ENCODE measurements around the gene RHBDD3. TPM values are rescaled to one million over a fixed set of nuclear protein-coding genes. Genes with fewer than 3 reads are reported as not detected.

RHBDD3 gene
- total RNA-seq, 1 donor from 2014 or later = 29.7 TPM

DNA sequence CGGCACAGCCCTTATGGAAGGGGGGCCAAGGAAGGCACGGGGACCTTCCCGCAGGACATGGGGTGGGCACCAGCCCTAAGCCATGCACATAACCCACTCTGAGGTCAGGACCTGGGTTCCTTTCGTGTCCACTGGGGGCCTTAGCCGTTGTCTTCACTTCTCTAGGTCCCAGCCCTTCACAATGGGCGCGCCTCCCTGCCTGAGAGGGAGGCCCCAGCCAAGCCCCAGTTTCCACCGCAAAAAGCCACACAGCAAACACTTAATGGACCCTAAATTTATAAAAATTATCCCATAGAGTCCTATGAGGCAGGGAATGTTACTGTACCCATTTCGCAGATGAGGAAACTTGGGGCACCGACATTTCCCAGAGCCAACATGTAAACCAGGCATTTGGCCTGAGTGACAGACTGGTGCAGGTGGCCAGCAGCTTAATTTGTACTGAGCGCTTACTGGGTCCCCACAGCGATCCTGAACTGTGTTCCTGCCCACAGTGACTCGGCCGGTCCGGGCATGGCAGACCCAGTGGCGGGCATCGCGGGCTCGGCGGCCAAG is 39.9 kb upstream of the RHBDD3 start:
- intact Hi-C loops (cut with DNase I) = no loop called here
- TF ChIP-seq POLR2AphosphoS5 (IDR thresholded peaks at IDR 0.05; ENCODE audit: insufficient read depth in 1 of 2, low read depth in 1 of 2) (no peak), POLR2A (IDR thresholded peaks at IDR 0.05) (no peak), CTCF (IDR thresholded peaks at IDR 0.05) (no peak)
- peak overlapping the region; percentile 89 for H3K27ac ChIP-seq
- DNase-seq (ENCODE audit: extremely low spot score in 2 of 2) = no peak
- peaks cover 46% of the 10 kb centered on the region for H3K4me1 ChIP-seq
- no peaks in the 10 kb centered on the region for H3K9me3 ChIP-seq
- no peaks in the 10 kb centered on the region for H3K27me3 ChIP-seq
- peak overlapping the region; percentile 89 to 91 for H3K4me3 ChIP-seq
- H3K36me3 ChIP-seq = no peaks in the 10 kb centered on the region

DNA sequence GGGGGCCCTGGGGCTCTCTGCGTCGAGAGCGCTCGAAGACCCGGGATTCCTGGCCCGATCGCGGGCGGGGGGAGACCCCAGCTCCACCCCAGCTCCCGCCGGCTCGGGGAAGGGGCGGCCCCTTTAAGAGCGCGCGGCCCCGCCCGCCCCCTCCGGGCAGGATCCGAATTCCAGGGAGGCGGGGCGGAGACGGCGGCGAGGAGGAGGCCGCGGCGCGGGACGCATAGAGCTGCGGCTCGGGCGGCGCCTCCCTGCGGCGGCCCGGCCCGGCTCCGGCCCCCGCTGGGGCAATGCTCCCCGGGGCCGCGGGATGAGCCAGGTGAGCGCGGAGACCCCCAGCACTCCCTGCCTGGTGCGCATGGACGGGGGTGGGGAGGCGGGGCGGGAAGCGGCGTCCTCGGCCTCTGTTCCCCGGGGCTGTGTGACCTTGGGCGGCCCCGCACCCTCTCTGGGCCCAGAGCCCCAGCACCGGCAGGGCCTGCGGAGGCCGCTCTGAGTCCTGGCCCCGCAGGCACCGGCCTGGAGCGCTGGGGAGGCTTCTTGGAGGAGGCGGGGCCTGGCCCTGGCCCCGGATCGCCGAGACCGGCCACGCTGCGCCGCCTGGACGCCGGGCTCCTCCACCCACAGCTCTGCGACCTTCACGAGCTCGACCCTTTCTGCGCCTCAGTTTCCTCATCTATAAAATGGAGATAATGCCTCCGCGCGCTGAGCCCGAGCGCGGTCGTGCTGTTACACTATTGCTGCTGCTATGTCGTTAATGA is 39.2 kb upstream of the RHBDD3 start:
- peak in 1 of 2 donors; percentile 40 for TF ChIP-seq POLR2A (IDR thresholded peaks at IDR 0.05)
- TF ChIP-seq POLR2AphosphoS5 (IDR thresholded peaks at IDR 0.05; ENCODE audit: insufficient read depth in 1 of 2, low read depth in 1 of 2) = peak in 1 of 2 donors; percentile 4
- TF ChIP-seq CTCF (IDR thresholded peaks at IDR 0.05) = no peak
- peaks cover 46% of the 10 kb centered on the region for H3K4me1 ChIP-seq
- peak overlapping the region; percentile 89 for H3K27ac ChIP-seq

DNA sequence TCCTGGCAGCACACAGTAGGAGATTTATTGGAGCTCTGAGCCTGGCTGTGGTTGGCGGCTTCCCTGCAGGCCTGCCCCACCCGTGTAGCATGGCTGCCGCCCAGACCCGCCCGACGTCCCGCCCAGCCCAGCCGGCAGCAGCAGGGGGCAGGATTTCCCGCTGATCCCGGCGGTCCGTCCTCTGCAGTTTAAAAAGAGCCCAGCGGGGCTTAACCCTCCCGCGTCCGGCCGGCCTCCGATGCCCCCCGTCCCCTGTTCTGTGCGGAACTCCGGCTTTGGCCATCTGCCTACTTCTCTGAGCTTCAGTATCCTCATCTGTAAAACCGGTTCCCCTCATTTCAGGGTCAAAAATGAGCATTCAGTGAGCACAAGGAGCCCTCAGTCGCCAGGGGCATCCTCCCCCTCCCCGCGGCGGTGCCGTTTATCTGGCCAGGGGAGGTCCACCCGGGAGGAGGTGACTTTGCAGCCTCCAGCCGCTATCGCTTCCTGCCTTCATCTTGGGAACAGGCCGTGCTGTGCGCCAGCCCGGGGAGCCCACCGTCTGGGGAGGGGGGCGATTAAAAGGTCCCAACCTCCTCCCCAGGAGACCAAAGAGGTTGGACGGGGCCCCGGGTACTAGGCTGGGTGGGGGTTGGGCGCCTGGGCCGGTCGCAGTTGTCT is 38.5 kb upstream of the RHBDD3 start, which contains the start of gene GAS2L1:
TSS of gene GAS2L1 (plus strand) at position 476 of the 660 bp plus-strand sequence. CDS start 1,456 bp downstream, outside the sequence.
- TF ChIP-seq CTCF (IDR thresholded peaks at IDR 0.05) (peak; percentile 42 to 67 (median 60)), POLR2AphosphoS5 (IDR thresholded peaks at IDR 0.05; ENCODE audit: insufficient read depth in 1 of 2, low read depth in 1 of 2) (peak; percentile 37 to 63), POLR2A (IDR thresholded peaks at IDR 0.05) (no peak)
- H3K27ac ChIP-seq = peak within 1 kb of the TSS; percentile 89
- no peaks in the 10 kb centered on the region for H3K27me3 ChIP-seq
- H3K9me3 ChIP-seq = no peaks in the 10 kb centered on the region
- no peak for DNase-seq (ENCODE audit: extremely low spot score in 2 of 2)
- intact Hi-C loops (cut with DNase I) = no loop called here
- peaks cover 39% of the 10 kb centered on the region for H3K4me1 ChIP-seq
- peak within 1 kb of the TSS; percentile 89 to 91 for H3K4me3 ChIP-seq
- no peaks in the 10 kb centered on the region for H3K36me3 ChIP-seq

More for the DNA sequence above, 39.2 kb upstream of the RHBDD3 start:
- Histone ChIP-seq H3K9me3 (no peaks in the 10 kb centered on the region), H3K36me3 (no peaks in the 10 kb centered on the region), H3K27me3 (no peaks in the 10 kb centered on the region), H3K4me3 (peak overlapping the region; percentile 89 to 91)
- intact Hi-C loops (cut with DNase I) = no loop called here
- no peak for DNase-seq (ENCODE audit: extremely low spot score in 2 of 2)

DNA sequence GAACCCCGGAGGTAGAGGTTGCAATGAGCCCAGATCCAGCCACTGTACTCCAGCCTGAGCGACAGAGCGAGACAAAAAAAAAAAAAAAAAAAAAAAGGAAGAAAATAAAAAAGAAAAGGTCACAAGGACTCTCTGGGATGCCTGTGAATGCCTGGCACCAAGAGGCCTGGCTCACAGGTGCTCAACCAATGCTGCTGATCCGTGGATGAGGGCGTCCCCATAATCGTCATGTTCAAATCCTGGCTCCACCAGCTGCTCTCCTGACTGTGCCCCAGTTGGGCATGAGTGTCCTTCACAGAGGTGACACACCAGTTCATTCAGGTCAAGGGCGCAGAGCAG is 38.0 kb upstream of the RHBDD3 start:
- H3K27ac ChIP-seq = peak overlapping the region; percentile 89
- H3K9me3 ChIP-seq = no peaks in the 10 kb centered on the region
- H3K27me3 ChIP-seq = no peaks in the 10 kb centered on the region
- peak overlapping the region; percentile 89 to 91 for H3K4me3 ChIP-seq
- H3K36me3 ChIP-seq = no peaks in the 10 kb centered on the region
- no peak for DNase-seq (ENCODE audit: extremely low spot score in 2 of 2)
- intact Hi-C loops (cut with DNase I) = no loop called here
- peaks cover 34% of the 10 kb centered on the region for H3K4me1 ChIP-seq
- TF ChIP-seq POLR2AphosphoS5 (IDR thresholded peaks at IDR 0.05; ENCODE audit: insufficient read depth in 1 of 2, low read depth in 1 of 2) = no peak
- no peak for TF ChIP-seq POLR2A (IDR thresholded peaks at IDR 0.05)
- TF ChIP-seq CTCF (IDR thresholded peaks at IDR 0.05) = no peak

Measured in vagina (tissue), 2 donors.